Activated CD4-positive, alpha-beta memory T cell treated with anti-CD3 and anti-CD28 coated beads, Interleukin-2, amount 10 ng/mL, durations not matched to agents 7 days and 5 days (primary cell): Measurements from ENCODE around the gene CEP78. TPM values are rescaled to one million over a fixed set of nuclear protein-coding genes. Genes with fewer than 3 reads are reported as not detected.
"Not testable (repeated sequence)": the region's sequence is repeated elsewhere in the genome, so short reads cannot be mapped to it uniquely, and the experiment has no call there.

Experiments
- CTCF ChIA-PET: fragments of 350-600 bp; sonication (Branson Sonifier 250); formaldehyde crosslinking; loops from one replicate; lab custom pipeline; 2021; ENCODE audit warnings: antibody characterized with exemption, inconsistent platforms; lab: Charles Lee
- POLR2A ChIA-PET: fragments of 350-600 bp; sonication (Branson Sonifier 250); formaldehyde crosslinking; loops from one replicate; lab custom pipeline; 2021; ENCODE audit warnings: antibody characterized with exemption; lab: Charles Lee
- DNase-seq: peaks from one replicate; pipeline ENCODE4 v3.0.0-alpha.2; 2020
- H3K27ac Mint-ChIP-seq: one replicate; pipeline ENCODE4 v1.8.0; 2021; ENCODE audit warnings: mild to moderate bottlenecking, mixed read lengths
- H3K27me3 Mint-ChIP-seq: one replicate; pipeline ENCODE4 v1.8.0; 2021; ENCODE audit warnings: mixed read lengths
- H3K36me3 Mint-ChIP-seq: one replicate; pipeline ENCODE4 v1.8.0; 2021; ENCODE audit warnings: low read depth, mixed read lengths
- H3K4me1 Mint-ChIP-seq: one replicate; pipeline ENCODE4 v1.8.0; 2021; ENCODE audit warnings: mixed read lengths
- H3K4me3 Mint-ChIP-seq: one replicate; pipeline ENCODE4 v1.8.0; 2021; ENCODE audit warnings: mild to moderate bottlenecking, mixed read lengths
- H3K9me3 Mint-ChIP-seq: one replicate; pipeline ENCODE4 v1.8.0; 2021; ENCODE audit warnings: mixed read lengths
- total RNA-seq, 2 experiments: library from RNA; stranded (reverse); gene quantifications; one replicate each; pipeline ENCODE4 v1.2.3, GENCODE V29; 2021

Gene CEP78
- total RNA-seq, 2 experiments from 2014 or later, result 41.8 to 44.3 TPM

DNA sequence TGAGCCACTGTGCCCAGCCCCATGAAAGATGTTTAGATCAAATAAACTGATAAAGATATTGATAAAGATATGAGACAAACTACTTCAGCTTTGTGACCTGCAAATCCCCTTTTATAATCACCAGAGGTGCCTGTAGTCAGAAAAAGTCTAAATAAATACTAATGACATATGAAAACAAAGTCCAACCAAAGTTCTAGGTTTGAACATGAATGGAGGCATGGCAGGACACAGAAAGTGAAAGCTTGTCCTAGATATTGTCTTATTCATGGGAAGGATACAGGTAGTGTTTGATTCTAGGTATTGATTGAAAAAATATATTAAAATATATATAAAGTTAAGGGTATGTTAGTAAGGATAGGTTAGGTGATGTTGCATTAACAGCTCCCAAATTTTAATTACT is 36.4 kb downstream of the CEP78 start:
- H3K36me3 Mint-ChIP-seq, result peaks cover 27% of the 10 kb centered on the region
- H3K4me1 Mint-ChIP-seq, result no peaks in the 10 kb centered on the region
- CTCF ChIA-PET, result no interaction called here
- H3K4me3 Mint-ChIP-seq, result no peak overlapping the region
- H3K9me3 Mint-ChIP-seq, result no peaks in the 10 kb centered on the region
- POLR2A ChIA-PET, result no interaction called here
- no peaks in the 10 kb centered on the region for H3K27me3 Mint-ChIP-seq
- DNase-seq, result no peak
- H3K27ac Mint-ChIP-seq, result no peak overlapping the region

- peaks cover 17% of the 10 kb centered on the region for H3K36me3 Mint-ChIP-seq
- no peaks in the 10 kb centered on the region for H3K27me3 Mint-ChIP-seq
- ChIA-PET CTCF (no interaction called here), POLR2A (no interaction called here)
- no peaks in the 10 kb centered on the region for H3K4me1 Mint-ChIP-seq
- no peaks in the 10 kb centered on the region for H3K9me3 Mint-ChIP-seq
- H3K27ac Mint-ChIP-seq, result no peak overlapping the region
- no peak for DNase-seq
- H3K4me3 Mint-ChIP-seq, result no peak overlapping the region
Measured at GRCh38 chr9:78273761-78274160, 37.9 kb downstream of the CEP78 start.

- CTCF ChIA-PET, result interaction anchor here (1.4 kb wide), 1 partner anchor 19 kb away, joined by 5 read pairs; the partner anchor contains the start of gene PSAT1
- Mint-ChIP-seq H3K4me1 (no peaks in the 10 kb centered on the region), H3K9me3 (peaks cover under 1% of the 10 kb centered on the region), H3K27ac (no peak overlapping the region), H3K27me3 (no peaks in the 10 kb centered on the region), H3K36me3 (no peaks in the 10 kb centered on the region), H3K4me3 (no peak overlapping the region)
- POLR2A ChIA-PET, result interaction anchor here (1.8 kb wide), 1 partner anchor 19 kb away, joined by 7 read pairs; the partner anchor contains the start of gene PSAT1
- no peak for DNase-seq
Measured at GRCh38 chr9:78278177-78278777, 42.4 kb downstream of the CEP78 start.

- H3K4me3 Mint-ChIP-seq, result no peak overlapping the region
- peaks cover 3% of the 10 kb centered on the region for H3K9me3 Mint-ChIP-seq
- ChIA-PET CTCF (interaction anchor here (1.4 kb wide), 1 partner anchor 18 kb away, joined by 5 read pairs; the partner anchor contains the start of gene PSAT1), POLR2A (interaction anchor here (1.8 kb wide), 1 partner anchor 18 kb away, joined by 7 read pairs; the partner anchor contains the start of gene PSAT1)
- H3K36me3 Mint-ChIP-seq, result peaks cover 2% of the 10 kb centered on the region
- DNase-seq, result no peak
- no peaks in the 10 kb centered on the region for H3K27me3 Mint-ChIP-seq
- H3K27ac Mint-ChIP-seq, result no peak overlapping the region
- H3K4me1 Mint-ChIP-seq, result no peaks in the 10 kb centered on the region
Measured at GRCh38 chr9:78278801-78279200, 42.9 kb downstream of the CEP78 start.

- H3K27me3 Mint-ChIP-seq, result peaks cover 3% of the 10 kb centered on the region
- CTCF ChIA-PET, result no interaction called here
- H3K36me3 Mint-ChIP-seq, result peaks cover 3% of the 10 kb centered on the region
- no peaks in the 10 kb centered on the region for H3K4me1 Mint-ChIP-seq
- no peak overlapping the region for H3K4me3 Mint-ChIP-seq
- POLR2A ChIA-PET, result no interaction called here
- peaks cover 3% of the 10 kb centered on the region for H3K9me3 Mint-ChIP-seq
- H3K27ac Mint-ChIP-seq, result no peak overlapping the region
- DNase-seq, result no peak
Measured at GRCh38 chr9:78280982-78281668, 45.2 kb downstream of the CEP78 start.

DNA sequence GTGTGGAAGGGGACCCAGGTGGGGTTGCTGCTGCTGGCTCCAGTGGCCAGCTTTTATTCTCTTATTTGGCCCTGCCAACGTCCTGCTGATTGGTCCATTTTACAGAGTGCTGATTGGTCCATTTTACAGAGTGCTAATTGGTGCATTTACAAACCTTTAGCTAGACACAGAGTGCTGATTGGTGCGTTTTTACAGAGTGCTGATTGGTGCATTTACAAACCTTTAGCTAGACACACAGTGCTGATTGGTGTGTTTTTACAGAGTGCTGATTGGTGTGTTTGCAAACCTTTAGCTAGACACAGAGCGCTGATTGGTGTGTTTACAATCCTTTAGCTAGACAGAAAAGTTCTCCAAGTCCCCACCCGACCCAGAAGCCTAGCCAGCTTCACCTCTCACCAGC is 48.3 kb downstream of the CEP78 start:
- ChIA-PET CTCF (interaction anchor here (1.9 kb wide), 1 partner anchor 13 kb away, joined by 5 read pairs; the partner anchor contains the start of gene PSAT1), POLR2A (interaction anchor here (0.8 to 3.0 kb wide), 2 partner anchors 13 to 34 kb away, joined by 3 to 11 read pairs; partner anchors contain the start of gene PSAT1)
- not testable (repeated sequence) for H3K36me3 Mint-ChIP-seq, H3K9me3 Mint-ChIP-seq, DNase-seq, H3K4me1 Mint-ChIP-seq, H3K4me3 Mint-ChIP-seq, H3K27me3 Mint-ChIP-seq, H3K27ac Mint-ChIP-seq

GRCh38 chr9:78286125-78286524 is 50.2 kb downstream of the CEP78 start:
- POLR2A ChIA-PET, result interaction anchor here (3.0 kb wide), 1 partner anchor 11 kb away, joined by 11 read pairs; the partner anchor contains the start of gene PSAT1
- no peak overlapping the region for H3K4me3 Mint-ChIP-seq
- peaks cover 3% of the 10 kb centered on the region for H3K9me3 Mint-ChIP-seq
- DNase-seq, result no peak
- CTCF ChIA-PET, result interaction anchor here (1.0 to 1.9 kb wide), 2 partner anchors 11 to 83 kb away, joined by 3 to 5 read pairs; partner anchors contain the start of gene PSAT1
- peaks cover 3% of the 10 kb centered on the region for H3K27me3 Mint-ChIP-seq
- no peak overlapping the region for H3K27ac Mint-ChIP-seq
- peaks cover 3% of the 10 kb centered on the region for H3K36me3 Mint-ChIP-seq
- H3K4me1 Mint-ChIP-seq, result no peaks in the 10 kb centered on the region

DNA sequence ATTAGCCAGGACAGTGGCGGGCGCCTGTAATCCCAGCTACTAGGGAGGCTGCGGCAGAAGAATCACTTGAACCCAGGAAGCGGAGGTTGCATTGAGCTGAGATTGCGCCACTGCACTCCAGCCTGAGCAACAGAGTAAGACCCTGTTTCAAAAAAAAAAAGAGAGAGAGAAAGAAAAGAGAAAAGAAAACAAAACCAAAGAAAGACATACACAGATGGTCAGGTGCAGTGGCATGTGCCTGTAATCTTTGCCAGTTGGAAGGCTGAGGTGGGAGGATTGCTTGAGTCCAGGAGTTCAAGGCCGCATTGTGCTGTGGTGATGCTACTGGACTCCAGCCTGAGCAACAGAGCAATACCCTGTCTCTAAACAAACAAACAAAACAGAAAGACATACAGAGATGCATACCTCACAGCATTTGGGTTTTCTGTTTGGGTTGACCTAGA is 51.1 kb downstream of the CEP78 start:
- Mint-ChIP-seq H3K36me3 (peaks cover 3% of the 10 kb centered on the region), H3K4me1 (no peaks in the 10 kb centered on the region), H3K9me3 (peaks cover 3% of the 10 kb centered on the region), H3K27ac (no peak overlapping the region), H3K27me3 (peaks cover 3% of the 10 kb centered on the region), H3K4me3 (no peak overlapping the region)
- CTCF ChIA-PET, result interaction anchor here (1.5 kb wide), 1 partner anchor 10 kb away, joined by 4 read pairs; the partner anchor contains the start of gene PSAT1
- POLR2A ChIA-PET, result no interaction called here
- DNase-seq, result no peak

GRCh38 chr9:78288214-78288892 is 52.5 kb downstream of the CEP78 start:
- peaks cover 3% of the 10 kb centered on the region for H3K27me3 Mint-ChIP-seq
- H3K27ac Mint-ChIP-seq, result no peak overlapping the region
- H3K4me1 Mint-ChIP-seq, result peaks cover 7% of the 10 kb centered on the region
- H3K9me3 Mint-ChIP-seq, result peaks cover 1% of the 10 kb centered on the region
- CTCF ChIA-PET, result interaction anchor here (1.5 kb wide), 1 partner anchor 8 kb away, joined by 4 read pairs; the partner anchor contains the start of gene PSAT1
- no peak for DNase-seq
- POLR2A ChIA-PET, result interaction anchor here (1.4 kb wide), 1 partner anchor 9 kb away, joined by 7 read pairs; the partner anchor contains the start of gene PSAT1
- peaks cover 3% of the 10 kb centered on the region for H3K36me3 Mint-ChIP-seq
- H3K4me3 Mint-ChIP-seq, result no peak overlapping the region

DNA sequence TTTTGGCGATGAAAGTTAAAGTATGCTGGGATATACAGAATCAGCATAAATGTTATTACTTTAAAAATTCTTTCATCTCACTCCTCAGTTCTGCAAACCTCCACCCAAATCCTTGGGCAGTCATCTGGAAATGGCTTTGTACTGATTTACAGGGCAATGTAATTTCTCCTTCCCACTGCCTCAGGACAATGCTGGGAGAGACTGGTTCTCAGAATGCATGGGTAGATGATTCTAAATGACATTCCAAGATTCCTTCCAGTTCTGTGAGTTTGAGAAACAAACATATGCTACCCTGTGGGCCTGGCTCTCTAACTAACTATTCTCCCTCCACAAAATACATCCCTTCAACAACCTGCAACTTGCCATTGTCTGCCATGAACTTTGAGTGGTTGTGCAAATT is 53.6 kb downstream of the CEP78 start:
- Mint-ChIP-seq H3K9me3 (no peaks in the 10 kb centered on the region), H3K36me3 (no peaks in the 10 kb centered on the region), H3K4me1 (peaks cover 10% of the 10 kb centered on the region), H3K27me3 (peaks cover 3% of the 10 kb centered on the region), H3K27ac (no peak overlapping the region), H3K4me3 (no peak overlapping the region)
- DNase-seq, result no peak
- ChIA-PET POLR2A (no interaction called here), CTCF (no interaction called here)

DNA sequence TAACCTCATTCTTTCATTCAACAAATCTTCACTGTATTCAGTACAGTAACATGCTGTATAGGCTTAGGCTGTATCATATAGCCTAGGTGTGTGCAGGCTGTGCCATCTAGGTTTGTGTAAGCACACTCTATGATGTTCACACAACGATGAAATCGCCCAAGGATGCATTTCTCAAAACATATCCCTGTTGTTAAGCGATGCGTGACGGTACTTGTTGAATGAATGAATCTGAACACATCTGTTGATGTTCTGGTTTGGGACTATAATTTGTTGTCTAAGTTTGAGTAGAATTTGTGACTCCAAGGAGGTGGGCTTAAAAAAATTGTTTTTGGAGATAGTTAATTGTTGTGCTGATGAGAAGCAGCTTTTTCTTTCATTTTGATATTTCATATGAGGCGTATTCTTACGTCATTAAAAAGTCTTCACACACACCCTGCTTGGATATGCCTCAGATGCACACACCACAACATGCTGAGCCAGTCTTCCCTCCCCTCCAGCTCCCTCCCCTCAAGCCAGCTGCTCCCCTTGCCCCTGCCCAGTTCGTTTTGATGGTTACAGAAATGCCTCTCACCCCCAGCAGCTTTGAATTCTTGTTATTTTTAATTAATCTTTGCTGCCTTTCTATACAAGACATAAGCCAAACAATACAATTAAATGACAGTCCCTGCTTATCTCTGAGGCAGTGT is 55.5 kb downstream of the CEP78 start:
- Mint-ChIP-seq H3K9me3 (no peaks in the 10 kb centered on the region), H3K36me3 (no peaks in the 10 kb centered on the region), H3K4me1 (peaks cover 21% of the 10 kb centered on the region), H3K27me3 (no peaks in the 10 kb centered on the region), H3K27ac (no peak overlapping the region), H3K4me3 (no peak overlapping the region)
- DNase-seq, result no peak
- CTCF ChIA-PET, result no interaction called here
- POLR2A ChIA-PET, result interaction anchor here (0.6 to 1.5 kb wide), 3 partner anchors 9 to 1525 kb away, joined by 3 read pairs; no protein-coding TSS in a partner anchor

GRCh38 chr9:78292026-78292425 is 56.2 kb downstream of the CEP78 start:
- H3K36me3 Mint-ChIP-seq, result no peaks in the 10 kb centered on the region
- CTCF ChIA-PET, result no interaction called here
- POLR2A ChIA-PET, result interaction anchor here (1.5 kb wide), 1 partner anchor 8 kb away, joined by 3 read pairs; no protein-coding TSS in a partner anchor
- DNase-seq, result no peak
- H3K27ac Mint-ChIP-seq, result no peak overlapping the region
- no peaks in the 10 kb centered on the region for H3K9me3 Mint-ChIP-seq
- peaks cover 25% of the 10 kb centered on the region for H3K4me1 Mint-ChIP-seq
- no peaks in the 10 kb centered on the region for H3K27me3 Mint-ChIP-seq
- no peak overlapping the region for H3K4me3 Mint-ChIP-seq
